ENCODE data around the gene NACA2.
"Not testable (repeated sequence)": the region's sequence is repeated elsewhere in the genome, so short reads cannot be mapped to it uniquely, and the experiment has no call there.

NACA2 gene

DNA sequence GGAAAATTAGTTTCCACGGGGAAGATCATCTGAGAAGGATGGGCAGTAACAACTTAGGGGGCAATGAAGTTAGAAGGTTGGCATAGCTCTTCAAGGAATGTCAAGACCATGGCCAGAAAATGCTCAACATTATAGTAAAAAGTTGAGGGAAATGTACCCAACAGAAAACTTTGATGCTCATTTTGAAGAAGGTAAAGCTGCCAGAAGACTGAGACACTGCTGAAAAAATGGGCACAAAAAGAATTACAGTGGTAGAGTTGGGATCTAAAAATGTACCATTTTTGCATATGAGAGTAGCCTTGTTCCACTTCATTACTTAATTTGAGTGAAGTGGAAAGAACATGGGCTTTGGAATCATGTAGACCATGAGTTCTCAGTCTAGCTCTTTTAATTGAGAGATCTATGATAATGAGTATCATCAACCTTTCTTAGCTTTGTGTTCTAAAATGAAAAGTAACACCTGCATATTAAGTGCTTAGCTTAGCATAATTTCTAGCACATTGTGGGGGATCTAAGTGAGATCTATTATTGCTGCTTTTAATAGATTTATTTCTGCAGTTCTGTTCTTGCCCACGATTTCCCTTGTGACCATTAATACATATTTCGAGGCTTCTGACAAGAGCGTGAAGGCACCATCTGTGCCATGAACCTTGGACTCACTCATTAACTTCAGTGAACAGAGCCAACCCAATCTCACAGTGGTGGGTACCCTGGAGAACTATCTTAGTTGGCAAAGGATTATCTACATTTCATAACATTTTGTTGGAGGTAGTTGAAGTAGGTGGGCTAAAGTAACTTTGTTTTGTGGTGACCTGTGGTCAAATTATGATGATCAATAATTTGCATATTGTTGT is 3.0 kb downstream of the NACA2 start:
- Mint-ChIP-seq H3K4me1 (ENCODE audit: low read depth) (no peaks in the 10 kb centered on the region), H3K9me3 (ENCODE audit: low read depth) (no peaks in the 10 kb centered on the region), H3K4me3 (no peak overlapping the region), H3K27me3 (peaks cover 1% of the 10 kb centered on the region), H3K27ac (no peak overlapping the region), H3K36me3 (no peaks in the 10 kb centered on the region)

DNA sequence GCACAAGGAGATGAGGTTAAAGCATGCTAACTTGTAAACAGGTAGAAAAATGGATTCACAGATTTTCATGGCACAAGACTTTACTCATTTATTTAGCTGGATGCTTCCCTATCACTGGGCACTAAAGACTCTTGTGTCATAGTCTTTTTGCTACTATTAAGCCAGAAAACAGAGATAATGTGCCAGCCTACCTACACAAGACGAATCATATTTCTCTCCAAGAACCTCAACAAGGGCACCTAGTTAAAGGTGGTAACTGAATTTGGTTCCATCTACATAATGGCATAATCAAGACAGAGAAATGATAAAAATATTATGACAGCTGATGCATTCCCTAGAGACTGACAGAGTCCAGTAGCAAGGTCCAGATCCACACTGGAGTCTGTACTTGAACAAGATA is 3.8 kb downstream of the NACA2 start:
- Mint-ChIP-seq H3K4me3 (no peak overlapping the region), H3K27ac (no peak overlapping the region), H3K27me3 (peaks cover 1% of the 10 kb centered on the region), H3K4me1 (ENCODE audit: low read depth) (no peaks in the 10 kb centered on the region), H3K36me3 (no peaks in the 10 kb centered on the region), H3K9me3 (ENCODE audit: low read depth) (no peaks in the 10 kb centered on the region)

- not testable (repeated sequence) for H3K36me3 Mint-ChIP-seq, H3K4me3 Mint-ChIP-seq
Observed at GRCh38 chr17:61586622-61587021, 4.4 kb downstream of the NACA2 start.

DNA sequence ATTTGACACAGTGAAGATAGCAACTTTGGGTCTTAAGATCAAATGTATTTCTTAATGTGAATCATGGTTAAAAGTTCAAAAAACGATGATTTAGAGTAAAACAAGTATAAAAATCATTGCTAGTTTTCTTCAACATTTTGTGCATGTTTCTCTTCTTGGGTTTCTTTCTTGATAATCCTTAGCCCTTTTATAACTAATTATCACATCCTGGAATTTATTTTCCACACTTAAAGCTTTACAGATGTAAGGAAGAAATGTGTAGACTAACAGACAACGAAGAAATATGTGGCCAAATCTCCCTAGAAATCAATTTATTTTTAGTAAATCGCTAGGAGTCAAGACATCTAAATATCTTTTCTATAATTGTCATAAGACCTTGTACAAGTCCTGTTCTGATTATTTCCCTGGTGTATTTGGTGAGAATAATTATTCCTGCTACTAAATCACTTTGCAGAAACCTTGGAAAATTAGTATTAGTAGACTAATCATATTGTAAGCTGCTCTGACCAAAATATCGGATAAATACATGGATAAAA is 4.9 kb downstream of the NACA2 start:
- no peaks in the 10 kb centered on the region for H3K36me3 Mint-ChIP-seq
- H3K27ac Mint-ChIP-seq: no peak overlapping the region
- peaks cover 1% of the 10 kb centered on the region for H3K27me3 Mint-ChIP-seq
- no peaks in the 10 kb centered on the region for H3K9me3 Mint-ChIP-seq (ENCODE audit: low read depth)
- H3K4me1 Mint-ChIP-seq (ENCODE audit: low read depth): no peaks in the 10 kb centered on the region
- H3K4me3 Mint-ChIP-seq: no peak overlapping the region

More at GRCh38 chr17:61586622-61587021, 4.4 kb downstream of the NACA2 start:
- not testable (repeated sequence) for H3K27ac Mint-ChIP-seq; H3K27me3 Mint-ChIP-seq; H3K9me3 Mint-ChIP-seq (ENCODE audit: low read depth); H3K4me1 Mint-ChIP-seq (ENCODE audit: low read depth)

DNA sequence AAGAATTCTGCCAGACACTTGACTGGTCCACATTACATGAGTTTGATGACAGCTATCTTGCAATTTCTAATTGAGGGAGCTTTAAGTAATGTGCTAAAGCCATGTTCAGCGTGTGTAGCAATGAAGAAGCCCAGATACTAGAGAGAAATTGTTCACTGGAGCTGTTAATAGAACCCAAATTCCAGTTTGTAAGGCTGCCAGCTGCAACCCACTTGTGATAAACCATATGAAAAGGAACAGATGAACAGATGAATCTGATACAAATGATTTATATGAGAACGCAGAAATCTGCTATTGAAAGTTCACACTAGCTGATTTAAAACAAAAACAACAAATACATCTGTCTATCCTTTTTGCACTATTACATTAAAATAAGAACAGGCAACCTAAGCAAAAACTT is 6.2 kb downstream of the NACA2 start:
- H3K9me3 Mint-ChIP-seq (ENCODE audit: low read depth): no peaks in the 10 kb centered on the region
- no peaks in the 10 kb centered on the region for H3K36me3 Mint-ChIP-seq
- peaks cover 1% of the 10 kb centered on the region for H3K27me3 Mint-ChIP-seq
- H3K4me1 Mint-ChIP-seq (ENCODE audit: low read depth): no peaks in the 10 kb centered on the region
- H3K4me3 Mint-ChIP-seq: no peak overlapping the region
- H3K27ac Mint-ChIP-seq: no peak overlapping the region

GRCh38 chr17:61584266-61584665 is 6.8 kb downstream of the NACA2 start:
- Mint-ChIP-seq H3K4me3 (no peak overlapping the region), H3K9me3 (ENCODE audit: low read depth) (no peaks in the 10 kb centered on the region), H3K27ac (no peak overlapping the region), H3K4me1 (ENCODE audit: low read depth) (no peaks in the 10 kb centered on the region), H3K27me3 (peaks cover 4% of the 10 kb centered on the region), H3K36me3 (no peaks in the 10 kb centered on the region)

DNA sequence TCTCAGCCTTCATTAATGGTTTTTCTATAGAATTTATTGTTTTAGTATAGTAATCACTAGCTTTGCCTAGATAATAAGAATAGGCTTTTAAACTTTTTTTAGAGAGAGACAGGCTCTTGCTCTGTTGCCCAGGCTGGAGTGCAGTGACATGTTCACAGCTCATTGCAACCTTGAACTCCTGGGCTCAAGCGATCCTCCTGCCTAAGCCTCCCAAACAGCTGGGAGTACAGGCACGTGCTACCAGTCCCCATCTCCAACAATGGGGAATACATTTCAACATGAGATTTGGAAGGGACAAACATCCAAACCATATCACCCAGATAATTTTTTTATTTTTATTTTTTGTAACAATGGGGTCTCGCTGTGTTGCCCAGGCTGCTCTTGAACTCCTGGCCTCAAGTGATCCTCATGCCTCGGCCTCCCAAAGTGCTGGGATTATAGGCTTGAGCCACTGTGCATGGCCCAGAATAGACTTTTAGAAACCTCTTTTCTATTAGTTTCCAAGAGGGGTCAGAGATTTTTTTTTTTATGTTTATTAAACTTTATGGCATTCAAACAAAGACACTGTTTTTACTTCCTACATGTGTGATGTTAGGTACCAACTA is 7.3 kb downstream of the NACA2 start:
- Mint-ChIP-seq H3K27me3 (peaks cover 4% of the 10 kb centered on the region), H3K9me3 (ENCODE audit: low read depth) (no peaks in the 10 kb centered on the region), H3K4me1 (ENCODE audit: low read depth) (no peaks in the 10 kb centered on the region), H3K36me3 (no peaks in the 10 kb centered on the region), H3K4me3 (no peak overlapping the region), H3K27ac (no peak overlapping the region)

- Mint-ChIP-seq H3K4me1 (ENCODE audit: low read depth) (no peaks in the 10 kb centered on the region), H3K36me3 (no peaks in the 10 kb centered on the region), H3K4me3 (no peak overlapping the region), H3K27me3 (peaks cover 5% of the 10 kb centered on the region), H3K9me3 (ENCODE audit: low read depth) (no peaks in the 10 kb centered on the region), H3K27ac (no peak overlapping the region)
Observed at GRCh38 chr17:61583242-61583641, 7.8 kb downstream of the NACA2 start.

DNA sequence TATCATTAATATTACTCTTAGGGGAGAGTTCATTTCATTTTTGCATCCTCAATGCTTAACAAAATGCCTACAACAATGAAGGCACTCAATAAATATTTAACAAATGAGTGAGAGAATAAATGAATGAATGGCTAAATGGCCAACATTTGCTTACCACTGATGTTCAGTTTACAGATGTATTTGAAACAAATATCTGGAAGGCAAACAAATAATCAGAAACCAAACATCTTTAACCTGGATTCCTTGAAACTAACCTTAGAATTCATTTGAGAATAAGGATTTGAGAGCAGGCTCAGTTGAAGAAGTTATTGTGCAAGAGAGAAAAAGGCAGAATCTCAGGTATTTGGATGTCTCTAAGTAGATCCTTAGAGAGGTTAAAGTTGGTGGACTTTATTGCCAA is 8.4 kb downstream of the NACA2 start:
- Mint-ChIP-seq H3K4me3 (no peak overlapping the region), H3K27ac (no peak overlapping the region), H3K36me3 (no peaks in the 10 kb centered on the region), H3K27me3 (peaks cover 6% of the 10 kb centered on the region), H3K9me3 (ENCODE audit: low read depth) (no peaks in the 10 kb centered on the region), H3K4me1 (ENCODE audit: low read depth) (no peaks in the 10 kb centered on the region)

GRCh38 chr17:61581611-61582349 is 9.2 kb downstream of the NACA2 start:
- H3K4me1 Mint-ChIP-seq (ENCODE audit: low read depth): no peaks in the 10 kb centered on the region
- H3K4me3 Mint-ChIP-seq: no peak overlapping the region
- H3K27ac Mint-ChIP-seq: no peak overlapping the region

DNA sequence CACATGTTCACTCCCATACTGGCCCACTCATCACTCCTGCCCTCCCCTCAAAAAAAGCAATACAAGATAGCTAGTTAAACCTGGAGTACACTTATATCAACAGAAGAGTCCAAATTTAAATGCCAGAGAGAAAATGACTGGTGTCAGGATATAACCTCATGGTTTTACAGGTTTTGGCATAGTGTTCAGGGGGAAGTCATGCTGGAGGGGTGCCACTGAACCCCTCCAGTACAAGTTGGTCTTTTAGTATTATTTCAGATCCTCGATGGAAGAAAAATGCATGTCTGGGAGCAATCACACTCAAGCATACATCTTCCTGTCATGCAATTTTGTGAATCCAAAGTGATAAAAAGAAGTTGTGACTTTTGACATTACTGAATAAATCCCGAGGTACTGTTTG is 10.5 kb downstream of the NACA2 start:
- Mint-ChIP-seq H3K4me1 (ENCODE audit: low read depth) (no peaks in the 10 kb centered on the region), H3K36me3 (no peaks in the 10 kb centered on the region), H3K27ac (no peak overlapping the region), H3K27me3 (peaks cover 7% of the 10 kb centered on the region), H3K9me3 (ENCODE audit: low read depth) (no peaks in the 10 kb centered on the region), H3K4me3 (no peak overlapping the region)

More at GRCh38 chr17:61581611-61582349, 9.2 kb downstream of the NACA2 start:
- H3K9me3 Mint-ChIP-seq (ENCODE audit: low read depth): no peaks in the 10 kb centered on the region
- H3K36me3 Mint-ChIP-seq: no peaks in the 10 kb centered on the region
- peaks cover 6% of the 10 kb centered on the region for H3K27me3 Mint-ChIP-seq

DNA sequence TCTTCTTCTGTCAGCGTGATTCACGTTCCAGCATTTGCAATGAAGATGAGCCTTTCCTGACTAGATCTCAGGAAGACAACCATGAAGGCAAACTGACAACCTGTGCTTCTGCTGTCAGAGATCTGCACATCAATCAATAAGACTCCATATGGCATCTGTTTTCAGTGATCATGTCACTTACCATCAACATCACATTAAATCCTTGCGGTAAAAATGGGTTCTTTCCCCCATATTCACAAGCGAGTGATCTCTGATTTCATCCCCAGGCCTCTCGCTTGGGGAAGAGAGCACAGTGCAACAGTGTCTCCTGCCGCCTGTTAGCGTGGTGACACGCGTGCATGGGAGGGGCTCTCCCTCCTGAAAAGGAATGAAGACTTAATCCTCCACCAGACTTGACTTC is 11.1 kb downstream of the NACA2 start:
- Mint-ChIP-seq H3K36me3 (no peaks in the 10 kb centered on the region), H3K4me3 (no peak overlapping the region), H3K27me3 (peaks cover 9% of the 10 kb centered on the region), H3K9me3 (ENCODE audit: low read depth) (no peaks in the 10 kb centered on the region), H3K4me1 (ENCODE audit: low read depth) (no peaks in the 10 kb centered on the region), H3K27ac (no peak overlapping the region)

GRCh38 chr17:61579347-61579746 is 11.7 kb downstream of the NACA2 start:
- H3K36me3 Mint-ChIP-seq: no peaks in the 10 kb centered on the region

GRCh38 chr17:61578645-61579044 is 12.4 kb downstream of the NACA2 start:
- peaks cover 9% of the 10 kb centered on the region for H3K27me3 Mint-ChIP-seq
- no peaks in the 10 kb centered on the region for H3K4me1 Mint-ChIP-seq (ENCODE audit: low read depth)
- H3K4me3 Mint-ChIP-seq: no peak overlapping the region

More at GRCh38 chr17:61579347-61579746, 11.7 kb downstream of the NACA2 start:
- Mint-ChIP-seq H3K4me1 (ENCODE audit: low read depth) (no peaks in the 10 kb centered on the region), H3K4me3 (no peak overlapping the region), H3K27me3 (peaks cover 9% of the 10 kb centered on the region), H3K27ac (no peak overlapping the region), H3K9me3 (ENCODE audit: low read depth) (no peaks in the 10 kb centered on the region)

DNA sequence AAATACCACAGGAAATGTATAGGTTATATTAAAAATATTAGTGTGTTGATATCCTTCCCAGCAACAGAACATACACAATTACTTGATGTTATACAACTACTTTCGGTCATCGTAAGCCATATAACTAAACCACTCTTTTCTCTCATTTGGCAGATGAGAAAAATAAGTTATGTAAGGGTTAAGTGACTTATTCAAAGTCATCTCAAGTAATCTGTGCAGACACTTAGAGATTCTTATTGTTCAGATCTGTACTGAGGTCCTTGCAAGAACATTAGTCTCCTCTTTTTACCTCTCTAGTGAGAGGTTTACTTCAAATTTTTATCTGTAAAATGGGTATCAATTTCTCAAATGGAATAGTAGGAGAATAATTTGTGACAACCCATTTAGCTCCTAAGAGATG is 15.0 kb downstream of the NACA2 start:
- H3K36me3 Mint-ChIP-seq: no peaks in the 10 kb centered on the region
- no peak overlapping the region for H3K27ac Mint-ChIP-seq
- no peak overlapping the region for H3K4me3 Mint-ChIP-seq
- peaks cover 11% of the 10 kb centered on the region for H3K27me3 Mint-ChIP-seq
- H3K9me3 Mint-ChIP-seq (ENCODE audit: low read depth): no peaks in the 10 kb centered on the region
- H3K4me1 Mint-ChIP-seq (ENCODE audit: low read depth): no peaks in the 10 kb centered on the region

More at GRCh38 chr17:61578645-61579044, 12.4 kb downstream of the NACA2 start:
- no peaks in the 10 kb centered on the region for H3K36me3 Mint-ChIP-seq
- no peak overlapping the region for H3K27ac Mint-ChIP-seq
- H3K9me3 Mint-ChIP-seq (ENCODE audit: low read depth): no peaks in the 10 kb centered on the region

Data from activated naive CD8-positive, alpha-beta T cell (primary cell).